ENCODE data around the gene NXN.

Gene NXN

GRCh38 chr17:897970-898619 lies 81.5 kb downstream of the NXN start:
- TF ChIP-seq, protein P1, sequence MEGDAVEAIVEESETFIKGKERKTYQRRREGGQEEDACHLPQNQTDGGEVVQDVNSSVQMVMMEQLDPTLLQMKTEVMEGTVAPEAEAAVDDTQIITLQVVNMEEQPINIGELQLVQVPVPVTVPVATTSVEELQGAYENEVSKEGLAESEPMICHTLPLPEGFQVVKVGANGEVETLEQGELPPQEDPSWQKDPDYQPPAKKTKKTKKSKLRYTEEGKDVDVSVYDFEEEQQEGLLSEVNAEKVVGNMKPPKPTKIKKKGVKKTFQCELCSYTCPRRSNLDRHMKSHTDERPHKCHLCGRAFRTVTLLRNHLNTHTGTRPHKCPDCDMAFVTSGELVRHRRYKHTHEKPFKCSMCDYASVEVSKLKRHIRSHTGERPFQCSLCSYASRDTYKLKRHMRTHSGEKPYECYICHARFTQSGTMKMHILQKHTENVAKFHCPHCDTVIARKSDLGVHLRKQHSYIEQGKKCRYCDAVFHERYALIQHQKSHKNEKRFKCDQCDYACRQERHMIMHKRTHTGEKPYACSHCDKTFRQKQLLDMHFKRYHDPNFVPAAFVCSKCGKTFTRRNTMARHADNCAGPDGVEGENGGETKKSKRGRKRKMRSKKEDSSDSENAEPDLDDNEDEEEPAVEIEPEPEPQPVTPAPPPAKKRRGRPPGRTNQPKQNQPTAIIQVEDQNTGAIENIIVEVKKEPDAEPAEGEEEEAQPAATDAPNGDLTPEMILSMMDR (IDR thresholded peaks at IDR 0.05): no peak

- TF ChIP-seq, protein P1 (IDR thresholded peaks at IDR 0.05): no peak
These were observed 82.5 kb downstream of the NXN start for GRCh38 chr17:896953-897661.

- TF ChIP-seq, protein P1 (IDR thresholded peaks at IDR 0.05): no peak
These were observed 83.1 kb downstream of the NXN start for GRCh38 chr17:896454-896853.

- TF ChIP-seq, protein P1 (IDR thresholded peaks at IDR 0.05): no peak
These were observed 86.6 kb downstream of the NXN start for GRCh38 chr17:892958-893357.

GRCh38 chr17:888998-889441 lies 90.6 kb downstream of the NXN start:
- TF ChIP-seq, protein P1 (IDR thresholded peaks at IDR 0.05): no peak

DNA sequence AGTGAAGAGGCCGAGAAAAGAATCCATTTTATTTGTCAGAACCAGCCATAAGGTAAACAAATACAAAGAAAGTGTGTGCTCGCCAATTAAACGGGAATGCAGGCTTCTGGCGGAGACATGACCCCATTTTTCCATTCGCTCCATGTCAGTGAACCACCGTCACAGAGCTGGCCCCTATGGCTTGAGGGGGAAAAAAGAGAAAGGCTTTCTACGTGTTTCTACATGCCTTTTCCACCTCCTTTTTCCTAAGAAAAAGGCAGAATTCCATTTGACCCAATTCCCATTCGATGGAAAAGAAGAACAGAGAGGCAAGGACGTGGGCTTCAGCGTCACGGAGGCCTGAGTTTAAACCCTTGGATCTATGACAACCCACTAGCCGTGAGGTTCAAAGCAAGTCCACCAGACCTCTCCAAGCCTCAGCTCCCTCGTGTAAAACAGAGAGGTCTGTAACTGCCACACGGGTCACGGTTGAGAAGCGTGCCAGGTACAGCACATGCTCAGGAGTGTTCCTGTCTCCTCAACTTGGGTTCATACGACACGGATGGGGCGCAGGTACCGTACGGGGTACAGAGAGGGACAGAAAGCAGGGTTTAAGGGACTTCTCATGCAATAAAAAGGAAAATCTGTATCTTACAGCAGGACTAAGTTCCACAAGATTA lies 91.9 kb downstream of the NXN start:
- TF ChIP-seq, protein P1 (IDR thresholded peaks at IDR 0.05): no peak

DNA sequence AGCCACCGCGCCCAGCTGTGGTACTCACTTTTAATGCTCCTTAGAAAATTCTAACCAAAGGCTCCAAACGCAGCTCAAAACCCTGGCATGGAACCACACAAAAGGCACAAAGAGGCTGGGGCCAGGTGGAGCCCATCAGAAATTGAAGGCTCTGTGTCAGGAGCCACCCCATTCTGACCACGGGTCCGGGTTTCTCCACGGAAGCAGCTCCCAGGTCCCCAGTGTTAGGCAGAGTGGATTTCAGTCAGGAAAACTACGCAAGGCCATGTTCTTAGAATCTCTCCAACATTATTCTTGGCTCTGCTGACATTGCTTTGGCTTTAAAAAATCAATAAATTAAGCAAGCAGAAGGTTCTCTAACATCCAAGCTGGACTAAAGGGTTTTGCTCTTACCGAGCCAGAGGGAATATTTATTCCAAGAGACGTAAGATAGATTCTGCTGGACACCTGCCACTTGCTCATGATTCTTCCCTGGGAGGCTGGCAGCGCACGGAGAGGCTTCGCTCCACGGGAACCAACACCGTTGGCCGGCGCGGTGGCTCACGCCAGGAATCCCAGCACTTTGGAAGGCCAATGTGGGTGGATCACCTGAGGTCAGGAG lies 93.5 kb downstream of the NXN start:
- TF ChIP-seq, protein P1 (IDR thresholded peaks at IDR 0.05): no peak

All from LNCAP (cell line).